Stimulated activated CD8-positive, alpha-beta memory T cell treated with anti-CD3 and anti-CD28 coated beads, Interleukin-4, amount 100 ng/mL, for 48 hours (primary cell): Measurements from ENCODE around the gene RAB40B.
A peak's percentile ranks its signal among the peaks of the same experiment; 100 is the strongest.

Source experiments
- DNase-seq: peaks from one replicate; pipeline ENCODE4 v3.0.0-alpha.2; 2020

RAB40B gene

GRCh38 chr17:82713071-82713723 is 14.7 kb upstream of the RAB40B start:
- no peak for DNase-seq

DNA sequence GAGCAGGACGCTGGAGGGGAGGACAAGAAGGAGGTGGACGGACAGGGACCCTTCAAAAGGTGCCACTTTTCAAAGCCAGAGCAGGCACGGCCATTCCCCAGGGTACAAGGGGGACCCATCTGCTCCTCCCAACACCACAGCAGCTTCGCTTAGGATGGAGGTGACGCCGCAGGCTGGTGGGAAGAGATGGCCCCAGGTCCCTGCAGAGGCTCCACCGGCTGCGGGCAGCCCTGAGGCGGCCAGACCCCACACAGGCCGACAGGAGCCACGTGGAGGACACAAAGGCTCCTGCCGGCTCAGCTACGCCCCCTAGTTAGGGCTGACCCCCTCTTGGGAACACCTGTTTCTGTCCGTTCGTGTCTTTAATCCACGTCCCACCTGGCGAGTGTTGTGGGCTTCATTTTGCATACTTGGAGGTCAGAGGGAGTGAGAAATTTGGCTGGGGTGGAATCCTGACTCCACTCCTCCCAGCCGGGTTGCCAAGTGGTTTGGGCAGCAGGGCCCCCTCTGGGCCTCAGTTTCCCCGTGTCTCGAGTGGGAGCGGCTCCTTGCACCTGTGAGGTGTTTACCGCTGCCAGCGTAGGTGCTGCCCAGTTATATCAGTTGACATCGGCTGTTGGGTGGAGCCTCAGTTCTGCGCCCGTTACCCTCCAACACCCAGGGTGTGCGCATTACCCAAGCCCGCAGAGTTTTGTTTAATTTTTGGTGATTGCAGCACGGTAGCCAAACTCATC is 12.2 kb upstream of the RAB40B start:
- no peak for DNase-seq

GRCh38 chr17:82709676-82710498 is 11.4 kb upstream of the RAB40B start:
- no peak for DNase-seq

- no peak for DNase-seq
Measured at GRCh38 chr17:82709024-82709675, 10.7 kb upstream of the RAB40B start.

- no peak for DNase-seq
Measured at GRCh38 chr17:82705756-82706155, 7.3 kb upstream of the RAB40B start.

DNA sequence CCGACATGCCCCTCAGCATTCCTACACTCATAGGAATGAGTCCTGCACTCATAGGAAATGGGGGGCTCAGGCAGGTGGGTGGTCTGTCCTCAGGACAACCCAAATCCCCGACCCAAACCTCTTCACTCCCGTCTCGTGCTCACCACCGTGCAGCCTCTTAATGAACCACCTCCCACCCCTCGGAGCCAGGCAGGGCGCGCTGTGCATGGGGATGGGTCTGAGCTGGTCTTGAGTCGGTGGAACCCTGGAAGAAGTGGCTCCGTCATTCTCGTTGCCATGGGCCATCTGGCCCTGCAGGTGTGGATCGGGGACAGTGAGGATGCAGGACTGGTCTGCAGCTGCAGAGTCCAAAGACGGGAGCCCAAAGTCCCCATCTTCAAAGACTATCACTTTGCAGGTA is 6.4 kb upstream of the RAB40B start:
- no peak for DNase-seq

DNA sequence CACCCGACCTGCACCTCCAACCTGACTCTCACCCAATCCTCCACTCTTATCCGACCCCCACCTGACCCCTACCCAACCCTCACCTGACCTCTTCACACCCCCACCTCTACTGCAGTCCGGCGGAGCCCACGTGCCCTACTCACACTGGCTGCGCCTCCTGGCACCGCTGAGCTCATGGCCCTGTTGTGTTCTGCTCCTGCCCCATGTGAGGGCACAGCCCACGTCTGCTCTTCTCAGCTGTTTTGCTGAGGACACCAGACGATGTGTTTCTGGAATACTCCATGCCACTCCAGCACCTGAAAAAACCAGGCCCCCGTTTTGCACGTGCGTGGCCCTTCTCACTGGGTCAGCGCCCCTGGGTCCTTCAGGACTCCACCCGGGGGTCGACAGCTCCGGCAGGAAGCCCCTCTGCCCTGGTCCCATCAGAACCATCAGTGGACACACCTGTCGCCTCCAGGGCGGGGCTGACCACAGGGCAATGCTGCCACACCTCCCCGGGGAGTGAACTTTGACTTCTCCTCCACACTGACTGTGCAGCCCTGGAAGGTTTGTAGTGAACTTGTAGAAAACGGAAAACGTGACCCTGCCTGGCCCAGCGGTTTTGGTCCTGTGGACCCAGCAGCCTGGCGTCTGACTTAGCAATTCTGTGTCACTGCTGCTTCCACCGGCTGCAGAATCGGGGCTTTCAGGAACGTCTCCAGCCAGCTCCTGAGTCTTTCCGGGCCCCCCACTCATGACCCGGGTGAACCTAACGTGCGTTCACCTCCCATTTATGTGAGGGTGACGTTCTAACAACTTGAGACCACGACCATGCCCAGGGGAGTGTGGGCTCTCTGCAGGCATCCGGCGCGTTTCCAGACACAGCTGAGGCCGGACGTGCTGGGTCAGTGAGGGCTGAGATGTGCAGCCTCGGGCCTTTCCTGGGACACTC is 5.7 kb upstream of the RAB40B start:
- no peak for DNase-seq

- no peak for DNase-seq
Measured at GRCh38 chr17:82703036-82703745, 4.7 kb upstream of the RAB40B start.

- no peak for DNase-seq
Measured at GRCh38 chr17:82702231-82702927, 3.9 kb upstream of the RAB40B start.

- DNase-seq: no peak
Measured at GRCh38 chr17:82699551-82699950, 1.1 kb upstream of the RAB40B start.

DNA sequence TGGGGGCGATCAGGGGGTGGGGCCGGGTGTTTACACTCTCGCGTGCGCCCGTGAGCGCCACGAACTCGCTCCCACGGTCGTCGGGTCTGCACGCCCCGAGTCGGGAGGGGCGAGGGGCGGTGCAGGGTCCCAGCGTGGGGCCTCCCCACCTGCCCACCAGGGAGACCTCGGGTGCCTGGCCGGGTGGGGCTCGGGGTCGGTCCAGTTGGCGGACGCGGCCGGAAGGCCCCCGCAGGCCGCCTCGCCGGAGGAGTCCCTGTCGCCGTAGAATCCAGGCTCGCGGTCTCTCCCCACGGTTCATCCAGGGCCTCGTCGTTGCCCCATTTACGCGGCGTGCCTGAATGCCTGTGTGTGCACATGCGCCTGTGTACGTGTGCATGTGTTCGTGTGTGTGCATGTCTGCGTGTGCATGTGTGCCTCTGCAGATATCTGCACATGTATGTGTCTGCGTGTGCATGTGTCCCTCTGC is 510 bp upstream of the RAB40B start:
- DNase-seq: no peak

DNA sequence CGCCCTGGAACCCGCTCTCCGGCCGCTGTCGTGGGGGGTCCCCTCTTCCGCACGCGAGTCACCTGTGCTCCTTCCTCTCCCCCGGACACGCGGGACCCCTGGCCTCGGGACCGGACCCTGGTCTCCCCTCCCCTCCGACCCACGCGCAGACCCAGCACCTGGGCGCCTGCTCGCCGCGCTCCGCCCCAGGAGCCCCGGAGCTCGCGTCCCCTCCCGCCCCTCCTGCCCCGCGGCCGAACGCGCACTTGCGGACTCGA is 762 bp downstream of the RAB40B start:
- DNase-seq: no peak

DNA sequence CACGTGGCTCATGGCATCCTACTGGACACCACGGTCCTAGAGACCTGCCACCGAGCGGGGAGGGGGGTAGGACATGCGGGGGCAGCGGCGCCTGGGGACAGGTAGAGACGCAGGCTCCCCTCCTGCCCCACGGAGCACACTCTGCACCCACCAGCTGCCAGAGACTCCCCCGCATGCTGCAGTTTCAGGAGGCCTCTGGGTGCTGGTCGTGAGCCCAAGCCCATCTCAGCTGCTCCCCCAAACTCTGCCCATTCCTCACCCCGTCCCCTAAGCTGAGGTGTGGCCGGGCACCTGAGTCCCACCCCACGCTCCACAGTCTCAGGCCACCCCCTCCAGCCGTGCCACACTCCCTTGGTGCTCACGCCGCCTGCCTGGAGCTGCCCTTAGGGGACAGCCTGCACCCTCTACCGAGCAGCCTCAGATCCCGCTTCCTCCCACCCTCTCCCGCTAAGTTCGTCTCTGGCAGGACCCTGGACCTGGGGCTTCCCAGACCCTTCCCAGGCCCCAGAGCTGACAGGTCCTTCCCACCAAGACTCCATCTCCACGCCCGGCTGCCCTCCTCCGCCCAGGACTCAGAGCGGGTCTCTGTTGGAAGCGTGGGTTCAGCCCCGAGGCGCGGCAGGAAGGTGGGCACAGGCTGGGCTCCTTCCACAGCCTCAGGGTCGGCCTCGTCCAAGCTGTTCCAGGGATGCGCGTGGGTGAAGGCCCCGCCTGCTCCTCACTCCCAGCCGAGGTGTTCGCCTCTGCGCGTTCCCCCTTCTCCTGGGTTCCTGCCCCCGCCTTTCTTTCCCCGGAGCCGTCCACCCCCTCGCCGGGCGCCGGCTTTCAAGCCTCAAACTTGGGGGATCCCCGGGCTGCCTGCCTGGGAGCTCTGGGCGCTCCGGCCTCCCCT is 1.3 kb downstream of the RAB40B start:
- DNase-seq: peak; percentile 40

DNA sequence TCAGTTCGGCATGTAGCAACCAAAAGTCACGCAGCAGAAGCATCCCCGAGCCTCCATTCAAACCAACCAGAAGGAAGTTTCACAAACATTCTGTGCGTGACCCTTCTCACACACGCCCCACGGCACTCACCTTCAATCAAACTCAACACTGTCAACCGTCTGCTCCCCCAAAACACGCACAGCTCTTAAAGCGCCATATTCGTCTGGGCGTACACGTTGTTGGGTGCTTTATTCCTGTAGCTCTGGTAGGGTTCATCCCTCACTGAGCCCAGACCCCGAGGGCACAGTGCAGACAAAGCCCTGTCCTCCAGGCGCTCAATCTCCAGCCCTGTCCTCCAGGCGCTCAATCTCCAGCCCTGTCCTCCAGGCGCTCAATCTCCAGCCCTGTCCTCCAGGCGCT is 2.2 kb downstream of the RAB40B start:
- DNase-seq: no peak

DNA sequence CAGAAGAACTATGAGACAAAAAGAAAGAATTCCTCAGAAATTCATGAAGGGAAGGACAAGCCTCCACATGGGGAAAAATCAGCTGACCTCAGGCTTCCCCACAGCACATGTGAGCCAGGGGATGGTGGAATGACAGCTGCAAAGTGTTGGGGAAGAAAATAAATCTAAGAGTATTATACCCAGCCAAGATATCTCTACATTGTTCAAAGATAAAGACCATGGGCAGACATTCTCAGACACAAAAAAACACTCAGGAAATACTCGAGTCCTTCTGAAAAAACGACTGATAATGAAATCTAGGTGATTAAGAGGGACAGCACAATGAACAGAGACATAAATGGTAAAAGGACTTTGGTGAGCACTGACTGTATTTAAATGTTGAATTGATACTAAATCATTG is 3.9 kb downstream of the RAB40B start:
- no peak for DNase-seq

- DNase-seq: no peak
Measured at GRCh38 chr17:82693168-82693867, 5.2 kb downstream of the RAB40B start.

- no peak for DNase-seq
Measured at GRCh38 chr17:82692268-82692667, 6.2 kb downstream of the RAB40B start.

GRCh38 chr17:82691714-82692113 is 6.8 kb downstream of the RAB40B start:
- DNase-seq: no peak

- DNase-seq: no peak
Measured at GRCh38 chr17:82690786-82691489, 7.6 kb downstream of the RAB40B start.
